HG03108 (cell line): Measurements from ENCODE around the gene TMEM123.
"Not testable (repeated sequence)": the region's sequence is repeated elsewhere in the genome, so short reads cannot be mapped to it uniquely, and the experiment has no call there.

Experiments used
- ATAC-seq: cut with Tn5 transposase; IDR thresholded peaks from one replicate; pipeline ENCODE4 v1.9.1; 2021; ENCODE audit warnings: moderate library complexity; ENCODE audit not compliant: unreplicated experiment

TMEM123 gene

DNA sequence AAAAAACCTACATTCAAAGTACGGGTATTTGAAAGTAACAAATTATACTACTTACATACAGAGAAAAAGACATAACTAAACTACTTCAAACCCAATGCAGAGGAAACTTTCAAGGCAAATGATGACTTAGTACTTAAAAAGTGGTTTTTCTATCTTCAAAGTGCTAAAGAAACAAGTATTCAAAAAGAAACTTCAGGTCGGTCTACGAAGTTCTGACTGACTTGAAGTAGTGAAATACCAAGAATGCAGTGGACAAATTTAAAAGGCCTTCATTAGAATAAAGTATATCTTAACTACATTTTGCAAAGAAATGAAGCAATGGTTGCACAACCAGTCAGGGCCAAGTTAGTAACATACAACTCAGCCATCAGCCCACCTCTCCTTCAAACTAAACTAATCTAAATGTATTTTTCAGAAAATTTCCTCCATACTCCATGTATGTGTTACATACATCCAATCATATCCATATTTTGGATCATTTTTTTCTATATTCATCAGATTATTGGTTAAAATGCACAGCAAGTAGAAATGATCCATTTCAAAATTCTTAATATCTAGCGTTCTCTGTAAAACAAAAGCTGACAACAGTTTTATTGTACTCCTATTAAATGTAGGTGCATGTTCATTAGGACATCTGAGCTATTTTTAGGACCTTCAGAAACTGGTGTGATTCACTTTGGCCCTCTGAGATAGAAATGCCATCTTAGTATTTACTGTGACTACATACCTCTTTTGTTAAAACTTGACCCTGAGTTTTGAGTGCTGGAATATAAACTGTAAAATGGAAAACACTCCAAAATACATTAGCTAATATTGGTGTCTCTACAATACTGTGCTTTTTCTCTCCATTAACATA lies 55.6 kb downstream of the TMEM123 start:
- no peak for ATAC-seq

DNA sequence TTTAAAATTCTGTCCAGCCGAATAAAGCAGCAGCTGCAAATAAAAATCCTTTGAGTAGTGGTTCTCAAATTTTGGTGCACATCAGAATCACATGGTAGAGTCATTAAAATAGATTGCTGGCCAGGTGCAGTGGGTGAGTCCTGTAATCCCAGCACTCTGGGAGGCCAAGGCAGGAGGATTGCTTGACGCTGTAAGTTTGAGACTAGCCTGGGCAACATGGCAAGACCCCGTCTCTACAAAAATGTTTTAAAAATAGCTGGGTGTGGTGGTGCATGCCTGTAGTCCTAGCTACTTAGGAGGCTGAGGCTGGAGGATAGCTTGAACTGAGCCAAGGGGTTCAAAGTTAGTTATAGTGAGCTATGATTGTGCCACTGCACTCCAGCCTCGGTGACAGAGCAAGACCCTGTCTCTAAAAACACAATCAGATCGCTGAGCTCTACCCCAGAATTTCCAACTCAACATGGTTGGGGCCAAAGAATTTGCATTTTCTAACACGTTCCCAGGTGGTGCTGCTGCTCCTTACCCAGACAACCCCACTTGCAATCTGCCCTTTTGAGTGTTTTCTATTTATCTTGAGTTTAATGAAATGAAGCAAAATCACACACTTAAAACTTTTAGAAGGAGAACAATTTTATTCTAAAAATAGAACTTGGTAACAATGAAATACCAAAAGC lies 56.7 kb downstream of the TMEM123 start:
- ATAC-seq, result no peak

- ATAC-seq, result no peak
Measured at GRCh38 chr11:102393272-102393730, 59.3 kb downstream of the TMEM123 start.

DNA sequence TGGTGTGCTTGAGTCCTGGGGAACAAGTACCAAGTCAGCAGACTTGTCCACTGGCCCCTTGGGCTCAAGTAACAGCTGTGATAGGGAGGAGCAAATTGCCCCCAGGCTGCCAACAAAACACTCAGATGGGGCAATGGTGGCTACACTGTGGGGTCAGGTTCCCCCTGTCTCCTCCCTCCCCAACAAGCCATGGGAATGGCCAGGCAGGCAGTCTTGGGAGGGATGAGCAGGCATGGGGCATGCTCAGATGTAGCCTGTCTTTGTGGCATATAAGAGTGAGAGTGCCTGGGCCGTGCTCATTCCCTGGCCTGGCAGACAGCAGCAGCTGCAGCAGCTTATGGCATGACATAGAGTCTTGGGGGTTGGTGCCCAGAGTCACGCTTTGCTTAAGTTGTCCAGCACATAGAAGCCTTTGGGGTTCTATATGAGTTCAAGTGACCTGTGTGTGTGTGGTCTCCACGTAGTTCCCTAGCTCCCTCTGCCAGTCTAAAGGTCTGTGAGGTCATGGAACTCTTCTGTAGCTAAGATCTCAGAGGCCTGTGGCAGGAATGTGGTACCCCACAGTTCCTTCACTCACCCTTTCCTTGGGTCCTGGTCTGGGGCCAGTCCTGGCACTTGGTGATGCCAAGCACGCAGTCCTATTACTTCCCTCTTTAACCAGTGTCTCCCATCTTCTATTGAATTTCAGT lies 60.9 kb downstream of the TMEM123 start:
- ATAC-seq, result no peak

DNA sequence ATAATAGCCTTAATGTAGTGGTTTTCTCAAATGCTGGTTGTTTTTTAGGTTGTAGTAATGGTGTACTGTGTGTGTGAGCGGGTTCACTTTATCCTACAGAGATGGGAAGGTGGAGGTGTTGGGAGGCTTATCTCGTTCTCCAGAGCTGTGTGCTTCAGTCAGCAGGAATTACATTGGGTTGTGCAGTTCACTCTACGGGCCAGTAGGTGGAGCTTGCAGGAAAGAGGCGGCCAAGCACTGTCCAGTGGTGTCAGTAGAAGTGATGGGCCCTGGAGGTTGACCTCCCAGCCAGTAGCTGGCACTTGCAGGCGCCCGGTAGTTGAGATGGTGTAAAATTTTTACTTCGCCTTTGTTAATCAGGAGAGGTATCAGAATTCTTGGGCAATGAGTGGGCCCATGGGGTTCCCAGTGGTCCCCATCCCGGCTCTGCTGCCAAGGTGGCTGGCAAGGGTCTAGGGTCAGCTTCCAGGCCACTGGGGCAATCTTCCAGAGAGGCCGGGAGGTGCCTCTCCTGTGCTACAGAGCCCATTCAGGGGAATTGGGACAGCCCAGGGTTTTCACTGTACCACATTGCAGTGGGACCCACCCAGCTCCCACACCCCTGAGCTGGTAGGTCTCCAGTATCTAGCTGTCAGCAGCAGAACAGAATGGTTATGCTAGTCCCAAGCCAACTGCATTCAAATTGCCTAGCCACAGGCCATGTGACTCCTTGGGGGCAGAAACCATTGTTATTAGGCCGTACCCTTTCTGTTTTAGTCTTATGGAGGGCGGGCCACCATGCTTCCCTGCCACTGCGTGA lies 61.7 kb downstream of the TMEM123 start:
- ATAC-seq, result peak; percentile 83

- no peak for ATAC-seq
Measured at GRCh38 chr11:102389253-102389652, 63.3 kb downstream of the TMEM123 start.

- ATAC-seq, result no peak
Measured at GRCh38 chr11:102387043-102387781, 65.4 kb downstream of the TMEM123 start.

- no peak for ATAC-seq
Measured at GRCh38 chr11:102386136-102386734, 66.3 kb downstream of the TMEM123 start.

- ATAC-seq, result no peak
Measured at GRCh38 chr11:102385085-102386007, 67.2 kb downstream of the TMEM123 start.

- ATAC-seq, result no peak
Measured at GRCh38 chr11:102384419-102385079, 68.0 kb downstream of the TMEM123 start.

DNA sequence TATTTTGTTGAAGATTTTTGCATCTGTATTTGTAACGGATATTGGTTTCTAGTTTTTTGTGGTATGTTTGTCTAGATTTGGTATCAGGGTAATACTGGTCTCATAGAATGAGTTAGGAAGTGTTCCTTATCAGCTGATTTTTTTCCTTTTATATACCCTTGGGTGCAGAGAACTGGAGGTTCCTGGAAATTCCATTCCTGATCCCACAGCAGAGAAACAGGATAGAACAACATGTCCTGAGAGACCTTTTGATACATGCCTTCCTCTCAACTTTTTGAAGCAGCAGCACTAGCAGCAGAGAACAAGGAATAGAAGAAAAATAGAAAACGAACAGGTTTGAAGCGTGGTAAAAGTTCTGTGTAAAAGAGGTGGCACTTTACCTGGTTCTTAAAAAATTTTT lies 68.7 kb downstream of the TMEM123 start:
- no peak for ATAC-seq

GRCh38 chr11:102382384-102382783 lies 70.2 kb downstream of the TMEM123 start:
- ATAC-seq, result no peak

GRCh38 chr11:102378818-102379217 lies 73.7 kb downstream of the TMEM123 start:
- ATAC-seq, result no peak

- ATAC-seq, result no peak
Measured at GRCh38 chr11:102377891-102378290, 74.7 kb downstream of the TMEM123 start.

GRCh38 chr11:102375720-102376399 lies 76.7 kb downstream of the TMEM123 start:
- ATAC-seq, result no peak

DNA sequence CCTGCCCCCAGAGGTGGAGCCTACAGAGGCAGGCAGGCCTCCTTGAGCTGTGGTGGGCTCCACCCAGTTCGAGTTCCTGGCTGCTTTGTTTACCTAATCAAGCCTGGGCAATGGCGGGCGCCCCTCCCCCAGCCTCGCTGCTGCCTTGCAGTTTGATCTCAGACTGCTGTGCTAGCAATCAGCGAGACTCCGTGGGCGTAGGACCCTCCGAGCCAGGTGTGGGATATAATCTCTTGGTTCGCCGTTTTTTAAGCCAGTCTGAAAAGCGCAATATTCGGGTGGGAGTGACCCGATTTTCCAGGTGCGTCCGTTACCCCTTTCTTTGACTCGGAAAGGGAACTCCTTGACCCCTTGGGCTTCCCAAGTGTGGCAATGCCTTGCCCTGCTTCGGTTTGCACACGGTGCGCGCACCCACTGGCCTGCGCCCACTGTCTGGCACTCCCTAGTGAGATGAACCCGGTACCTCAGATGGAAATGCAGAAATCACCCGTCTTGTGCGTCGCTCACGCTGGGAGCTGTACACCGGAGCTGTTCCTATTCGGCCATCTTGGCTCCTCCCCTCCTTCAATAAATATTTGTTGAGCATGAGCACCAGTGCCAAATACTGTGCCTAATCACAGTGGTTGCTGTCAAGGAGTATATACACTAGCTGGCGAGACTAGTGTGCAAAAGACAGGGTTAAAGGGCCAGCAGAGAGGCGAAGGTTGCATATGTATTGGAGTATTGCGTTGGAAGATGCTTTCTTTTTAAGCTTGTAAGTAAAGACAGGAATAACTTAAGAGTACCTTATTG lies 77.7 kb downstream of the TMEM123 start:
- not testable (repeated sequence) for ATAC-seq

DNA sequence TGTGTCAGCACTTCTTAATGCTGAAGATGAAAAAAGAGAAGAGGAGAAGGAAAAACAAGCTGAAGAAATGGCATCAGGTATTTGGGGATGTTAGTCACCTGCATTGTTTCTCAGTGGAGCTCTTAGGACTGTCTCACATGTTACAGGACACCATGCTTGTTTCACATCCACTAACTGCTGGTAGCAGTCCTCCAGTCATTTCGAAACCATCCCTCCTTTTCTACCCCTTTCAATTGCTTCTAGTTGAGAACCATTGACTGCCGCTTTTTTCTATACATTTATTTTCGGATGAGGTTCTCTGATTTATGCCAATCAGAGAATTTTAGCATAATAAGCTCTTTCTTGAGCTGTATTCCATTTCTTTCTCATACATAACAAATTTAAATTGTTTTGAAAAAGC lies 84.1 kb downstream of the TMEM123 start:
- peak; percentile 100 for ATAC-seq
